ENCODE results near the gene MFF.
A peak's percentile ranks its signal among the peaks of the same experiment; 100 is the strongest.

MFF gene

GRCh38 chr2:227296671-227297405 lies 28.2 kb upstream of the MFF start:
- TF ChIP-seq CTCF (conservative IDR thresholded peaks at IDR 0.05; ENCODE audit: low read depth, low read length) = no peak
- peak; percentile 76 for DNase-seq (ENCODE audit: low read depth)
- H3K4me3 ChIP-seq (ENCODE audit: low read length) = no peak overlapping the region

DNA sequence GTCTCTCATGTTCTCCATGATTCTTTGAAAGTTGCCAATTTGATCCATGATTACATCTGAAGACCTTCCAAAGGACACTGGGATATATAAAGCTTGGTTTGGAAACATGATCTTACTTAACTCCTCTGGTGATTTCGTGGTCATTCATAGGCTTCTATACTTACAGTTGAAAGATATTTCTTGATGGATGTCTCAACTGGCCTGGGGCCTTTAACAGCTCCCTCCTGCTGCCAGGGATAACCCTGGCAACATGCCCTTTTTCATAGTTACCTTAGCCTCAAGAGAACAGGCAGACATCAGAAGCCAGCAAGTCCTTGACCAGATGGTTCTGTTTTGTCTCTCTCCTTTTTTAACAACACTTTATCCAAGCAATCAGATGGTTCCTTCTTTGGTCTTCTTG lies 23.5 kb upstream of the MFF start:
- no peak for TF ChIP-seq CTCF (conservative IDR thresholded peaks at IDR 0.05; ENCODE audit: low read depth, low read length)
- DNase-seq (ENCODE audit: low read depth) = no peak
- no peak overlapping the region for H3K4me3 ChIP-seq (ENCODE audit: low read length)

GRCh38 chr2:227308784-227309183 lies 16.3 kb upstream of the MFF start:
- no peak for TF ChIP-seq CTCF (conservative IDR thresholded peaks at IDR 0.05; ENCODE audit: low read depth, low read length)
- no peak for DNase-seq (ENCODE audit: low read depth)
- no peak overlapping the region for H3K4me3 ChIP-seq (ENCODE audit: low read length)

DNA sequence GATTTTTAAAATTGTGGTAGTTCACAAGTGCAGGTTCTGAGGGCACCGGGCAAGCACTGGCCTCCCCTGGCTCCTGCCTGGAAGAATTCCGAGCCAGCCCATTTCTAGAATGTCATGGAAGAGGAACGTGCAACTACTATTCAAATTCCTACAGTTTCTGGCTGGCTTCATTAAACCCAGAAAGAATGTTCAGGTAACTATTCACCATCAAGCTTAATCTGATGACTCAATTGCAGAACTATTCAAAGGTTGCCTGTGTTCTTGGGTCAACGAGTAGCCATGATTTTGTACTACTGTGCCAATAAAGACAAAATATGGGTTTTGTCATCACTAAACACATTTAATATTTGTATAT lies 14.3 kb upstream of the MFF start:
- no peak overlapping the region for H3K4me3 ChIP-seq (ENCODE audit: low read length)
- TF ChIP-seq CTCF (conservative IDR thresholded peaks at IDR 0.05; ENCODE audit: low read depth, low read length) = no peak
- peak; percentile 81 for DNase-seq (ENCODE audit: low read depth)

- no peak for TF ChIP-seq CTCF (conservative IDR thresholded peaks at IDR 0.05; ENCODE audit: low read depth, low read length)
- H3K4me3 ChIP-seq (ENCODE audit: low read length) = no peak overlapping the region
- no peak for DNase-seq (ENCODE audit: low read depth)
Measured at GRCh38 chr2:227311861-227312506, 13.1 kb upstream of the MFF start.

DNA sequence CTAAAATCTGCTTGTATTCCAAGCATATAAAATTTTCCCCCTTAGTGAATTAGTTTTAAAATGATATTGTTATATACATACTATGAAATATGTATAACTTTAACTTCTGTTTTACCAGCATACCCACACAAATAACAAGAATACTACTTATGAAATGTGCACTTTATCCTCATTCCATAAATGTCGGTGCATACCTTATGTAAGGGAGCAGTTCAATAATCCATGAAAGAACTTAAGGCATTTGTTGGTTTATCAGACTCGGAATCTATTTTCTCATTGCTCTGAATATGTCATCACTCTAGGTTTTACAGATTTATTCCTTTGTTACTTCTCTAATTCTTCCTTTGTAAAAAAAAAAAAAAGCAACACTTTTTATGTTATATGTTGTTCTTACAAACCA lies 12.5 kb upstream of the MFF start:
- H3K4me3 ChIP-seq (ENCODE audit: low read length) = no peak overlapping the region
- no peak for TF ChIP-seq CTCF (conservative IDR thresholded peaks at IDR 0.05; ENCODE audit: low read depth, low read length)
- DNase-seq (ENCODE audit: low read depth) = peak; percentile 73

- H3K4me3 ChIP-seq (ENCODE audit: low read length) = no peak overlapping the region
- TF ChIP-seq CTCF (conservative IDR thresholded peaks at IDR 0.05; ENCODE audit: low read depth, low read length) = no peak
- no peak for DNase-seq (ENCODE audit: low read depth)
Measured at GRCh38 chr2:227313310-227313709, 11.7 kb upstream of the MFF start.

Data from retinal pigment epithelial cell (primary cell).